ENCODE measurements around the gene ARSB.
A peak's percentile ranks its signal among the peaks of the same experiment; 100 is the strongest.

Gene ARSB

GRCh38 chr5:78805474-78806124, 179.5 kb downstream of the ARSB start:
- TF ChIP-seq, protein P1, sequence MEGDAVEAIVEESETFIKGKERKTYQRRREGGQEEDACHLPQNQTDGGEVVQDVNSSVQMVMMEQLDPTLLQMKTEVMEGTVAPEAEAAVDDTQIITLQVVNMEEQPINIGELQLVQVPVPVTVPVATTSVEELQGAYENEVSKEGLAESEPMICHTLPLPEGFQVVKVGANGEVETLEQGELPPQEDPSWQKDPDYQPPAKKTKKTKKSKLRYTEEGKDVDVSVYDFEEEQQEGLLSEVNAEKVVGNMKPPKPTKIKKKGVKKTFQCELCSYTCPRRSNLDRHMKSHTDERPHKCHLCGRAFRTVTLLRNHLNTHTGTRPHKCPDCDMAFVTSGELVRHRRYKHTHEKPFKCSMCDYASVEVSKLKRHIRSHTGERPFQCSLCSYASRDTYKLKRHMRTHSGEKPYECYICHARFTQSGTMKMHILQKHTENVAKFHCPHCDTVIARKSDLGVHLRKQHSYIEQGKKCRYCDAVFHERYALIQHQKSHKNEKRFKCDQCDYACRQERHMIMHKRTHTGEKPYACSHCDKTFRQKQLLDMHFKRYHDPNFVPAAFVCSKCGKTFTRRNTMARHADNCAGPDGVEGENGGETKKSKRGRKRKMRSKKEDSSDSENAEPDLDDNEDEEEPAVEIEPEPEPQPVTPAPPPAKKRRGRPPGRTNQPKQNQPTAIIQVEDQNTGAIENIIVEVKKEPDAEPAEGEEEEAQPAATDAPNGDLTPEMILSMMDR (IDR thresholded peaks at IDR 0.05; ENCODE audit: low read depth, low read length): no peak
- no peak for DNase-seq (ENCODE audit: extremely low read depth, low read depth)

DNA sequence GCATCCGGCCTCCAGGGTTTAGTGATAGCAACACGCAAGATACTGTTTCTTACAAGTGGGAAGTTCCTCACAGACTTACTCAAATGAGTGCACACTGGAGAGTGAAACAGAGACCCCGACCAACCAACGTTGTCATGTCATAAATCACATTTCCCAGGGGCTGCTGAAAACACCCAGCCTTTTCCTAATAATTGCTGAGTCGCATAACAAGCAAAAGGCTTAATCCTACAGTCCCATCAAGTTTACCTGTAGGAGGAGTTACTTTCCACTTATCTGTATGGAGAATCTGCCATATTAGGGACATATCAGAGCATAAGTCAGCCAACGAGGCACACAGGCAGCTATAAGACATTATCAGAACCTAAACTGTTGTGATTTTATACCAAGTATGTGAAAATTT, 180.1 kb downstream of the ARSB start:
- DNase-seq (ENCODE audit: extremely low read depth, low read depth): no peak
- TF ChIP-seq, protein P1 (IDR thresholded peaks at IDR 0.05; ENCODE audit: low read depth, low read length): no peak

DNA sequence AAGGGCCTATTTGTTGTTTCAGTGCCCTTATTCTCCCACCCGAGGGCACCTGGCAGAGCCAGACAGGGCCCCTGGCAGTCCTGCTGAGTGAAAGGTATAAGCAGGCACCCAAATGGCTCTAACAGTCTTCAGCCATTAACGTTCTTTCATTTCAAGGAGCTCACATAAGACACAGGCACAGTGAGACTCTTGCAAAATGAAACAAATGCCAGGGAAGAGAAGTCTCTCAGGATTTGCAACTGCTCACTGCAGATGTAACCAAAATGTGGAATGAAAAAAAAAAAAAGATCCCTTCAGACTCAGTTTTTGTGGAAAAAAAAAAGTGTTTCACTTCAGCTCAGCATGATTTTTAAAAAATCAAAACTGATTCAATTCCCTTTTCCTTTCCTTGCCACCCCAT, 181.2 kb downstream of the ARSB start:
- no peak for DNase-seq (ENCODE audit: extremely low read depth, low read depth)
- TF ChIP-seq, protein P1 (IDR thresholded peaks at IDR 0.05; ENCODE audit: low read depth, low read length): no peak

GRCh38 chr5:78803353-78803752, 181.8 kb downstream of the ARSB start:
- TF ChIP-seq, protein P1 (IDR thresholded peaks at IDR 0.05; ENCODE audit: low read depth, low read length): no peak
- DNase-seq (ENCODE audit: extremely low read depth, low read depth): no peak

DNA sequence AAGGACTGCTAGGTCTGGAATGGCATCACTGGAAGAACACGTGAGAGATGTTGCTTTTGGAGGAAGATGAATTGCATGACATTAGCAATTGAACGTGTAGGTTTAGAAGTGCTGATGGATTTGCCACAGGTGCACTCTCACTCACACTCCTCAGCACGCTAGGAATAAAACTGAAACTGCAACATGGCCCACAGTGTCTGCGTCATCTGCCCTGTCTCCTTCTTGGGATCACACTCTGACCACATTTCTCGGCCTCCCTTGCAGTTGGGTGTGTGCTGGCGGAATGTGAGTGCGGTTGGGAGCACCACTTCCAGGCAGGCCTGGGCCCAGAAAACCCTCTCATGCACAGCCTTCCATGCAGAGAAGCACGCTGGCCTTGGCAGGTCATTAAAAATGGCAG, 183.7 kb downstream of the ARSB start:
- TF ChIP-seq, protein P1 (IDR thresholded peaks at IDR 0.05; ENCODE audit: low read depth, low read length): no peak
- DNase-seq (ENCODE audit: extremely low read depth, low read depth): no peak

GRCh38 chr5:78799266-78800017, 185.7 kb downstream of the ARSB start:
- TF ChIP-seq, protein P1 (IDR thresholded peaks at IDR 0.05; ENCODE audit: low read depth, low read length): peak; percentile 35
- DNase-seq (ENCODE audit: extremely low read depth, low read depth): no peak

- no peak for DNase-seq (ENCODE audit: extremely low read depth, low read depth)
- TF ChIP-seq, protein P1 (IDR thresholded peaks at IDR 0.05; ENCODE audit: low read depth, low read length): no peak
These were observed 186.5 kb downstream of the ARSB start for GRCh38 chr5:78798673-78799029.

All from AG09319 (cell line).